Fibroblast of lung (primary cell): ENCODE measurements around the gene GMCL1. TPM values are rescaled to one million over a fixed set of nuclear protein-coding genes. Genes with fewer than 3 reads are reported as not detected.

Source experiments
- DNase-seq, 2 donors: peaks; one replicate each; pipeline versions ENCODE4 v3.0.0 to v3.0.0-alpha.2; 2010; ENCODE audit warnings: low read depth in 2 of 2
- H2AFZ ChIP-seq: 2 replicates; pipeline ENCODE4 v1.5.1; 2012; ENCODE audit warnings: low read length, control low read depth, inconsistent platforms
- H3K27ac ChIP-seq: 2 replicates; pipeline ENCODE4 v1.5.1; 2011; ENCODE audit warnings: low read length, control low read depth; ENCODE audit not compliant: insufficient read depth
- H3K27me3 ChIP-seq: 2 replicates; pipeline ENCODE4 v1.5.1; 2011; ENCODE audit warnings: mild to moderate bottlenecking, low read length; ENCODE audit not compliant: control insufficient read depth, insufficient read depth
- H3K36me3 ChIP-seq: 2 replicates; pipeline ENCODE4 v1.5.1; 2011; ENCODE audit warnings: low read length; ENCODE audit not compliant: control insufficient read depth, insufficient read depth
- H3K4me1 ChIP-seq: 2 replicates; pipeline ENCODE4 v1.5.1; 2011; ENCODE audit warnings: low read length; ENCODE audit not compliant: control insufficient read depth, insufficient read depth; ENCODE audit errors: extremely low read depth
- H3K4me2 ChIP-seq: 2 replicates; pipeline ENCODE4 v1.5.1; 2011; ENCODE audit warnings: low read length, control low read depth; ENCODE audit not compliant: insufficient read depth; ENCODE audit errors: extremely low read depth
- H3K4me3 ChIP-seq, 4 experiments: fragments of 200-600 bp in 1 of 4; sonication (generic) in 1 of 4; replicated peaks in 1 of 4; 2 replicates each; pipeline ENCODE4 v1.5.1; 2011 to 2016; ENCODE audit warnings: low read length in 4 of 4, low read depth in 3 of 4, mild to moderate bottlenecking in 3 of 4, control low read depth in 2 of 4, inconsistent platforms in 1 of 4, mixed read lengths in 1 of 4; ENCODE audit not compliant: insufficient read depth in 1 of 4; ENCODE audit errors: control extremely low read depth in 1 of 4
- H3K79me2 ChIP-seq: 2 replicates; pipeline ENCODE4 v1.5.1; 2012; ENCODE audit warnings: mild to moderate bottlenecking, low read length, inconsistent platforms; ENCODE audit not compliant: control insufficient read depth, insufficient read depth
- H3K9ac ChIP-seq: 2 replicates; pipeline ENCODE4 v1.5.1; 2011; ENCODE audit warnings: mild to moderate bottlenecking, low read length, control low read depth; ENCODE audit not compliant: insufficient read depth
- H3K9me3 ChIP-seq: 2 replicates; pipeline ENCODE4 v1.5.1; 2012; ENCODE audit warnings: low read depth, low read length; ENCODE audit not compliant: control insufficient read depth, insufficient read depth
- H4K20me1 ChIP-seq: 2 replicates; pipeline ENCODE4 v1.5.1; 2011; ENCODE audit warnings: low read length; ENCODE audit not compliant: control insufficient read depth, insufficient read depth; ENCODE audit errors: extremely low read depth
- EZH2 ChIP-seq: IDR thresholded peaks from 2 replicates; pipeline ENCODE4 v1.5.1; 2012; ENCODE audit warnings: low read length, control low read depth, mild to moderate bottlenecking; ENCODE audit errors: missing control alignments
- polyA minus RNA-seq: library from RNA; depleted of rRNA, polyadenylated mRNA; stranded (reverse); fragments of >200 nt; gene quantifications from 2 replicates; pipeline ENCODE4 v1.2.3, GENCODE V29; 2011; ENCODE audit warnings: low replicate concordance
- polyA plus RNA-seq, 2 donors: library from polyadenylated mRNA; depleted of rRNA in 1 of 2; stranded (reverse) in 1 of 2; unstranded in 1 of 2; fragments of >200 nt; gene quantifications; 2 replicates each; pipeline ENCODE4 v1.2.1, GENCODE V29; 2011 to 2012; ENCODE audit warnings: missing spikeins in 1 of 2
- total RNA-seq: library from RNA; depleted of rRNA; stranded (reverse); fragments of >200 nt; gene quantifications from 2 replicates; pipeline ENCODE4 v1.2.1, GENCODE V29; 2014
- TF ChIP-seq, protein P1 (sequence below), 2 donors: IDR thresholded peaks in 1 of 2; conservative IDR thresholded peaks in 1 of 2; 1 replicate in 1 of 2; 2 replicates in 1 of 2; pipeline ENCODE4 v1.5.1; 2011 to 2012; ENCODE audit warnings: low read length in 2 of 2, control low read depth in 1 of 2, inconsistent platforms in 1 of 2, low read depth in 1 of 2, mild to moderate bottlenecking in 1 of 2

The GMCL1 gene, protein sequence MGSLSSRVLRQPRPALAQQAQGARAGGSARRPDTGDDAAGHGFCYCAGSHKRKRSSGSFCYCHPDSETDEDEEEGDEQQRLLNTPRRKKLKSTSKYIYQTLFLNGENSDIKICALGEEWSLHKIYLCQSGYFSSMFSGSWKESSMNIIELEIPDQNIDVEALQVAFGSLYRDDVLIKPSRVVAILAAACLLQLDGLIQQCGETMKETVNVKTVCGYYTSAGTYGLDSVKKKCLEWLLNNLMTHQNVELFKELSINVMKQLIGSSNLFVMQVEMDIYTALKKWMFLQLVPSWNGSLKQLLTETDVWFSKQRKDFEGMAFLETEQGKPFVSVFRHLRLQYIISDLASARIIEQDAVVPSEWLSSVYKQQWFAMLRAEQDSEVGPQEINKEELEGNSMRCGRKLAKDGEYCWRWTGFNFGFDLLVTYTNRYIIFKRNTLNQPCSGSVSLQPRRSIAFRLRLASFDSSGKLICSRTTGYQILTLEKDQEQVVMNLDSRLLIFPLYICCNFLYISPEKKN
- total RNA-seq (7.7 and 9.1 TPM in 2 replicates), polyA plus RNA-seq (7.6 and 12.4 TPM in 2 replicates), polyA minus RNA-seq (0.15 and 0.67 TPM in 2 replicates)
- 5.7 and 7.6 TPM in 2 replicates for polyA plus RNA-seq (2012)

DNA sequence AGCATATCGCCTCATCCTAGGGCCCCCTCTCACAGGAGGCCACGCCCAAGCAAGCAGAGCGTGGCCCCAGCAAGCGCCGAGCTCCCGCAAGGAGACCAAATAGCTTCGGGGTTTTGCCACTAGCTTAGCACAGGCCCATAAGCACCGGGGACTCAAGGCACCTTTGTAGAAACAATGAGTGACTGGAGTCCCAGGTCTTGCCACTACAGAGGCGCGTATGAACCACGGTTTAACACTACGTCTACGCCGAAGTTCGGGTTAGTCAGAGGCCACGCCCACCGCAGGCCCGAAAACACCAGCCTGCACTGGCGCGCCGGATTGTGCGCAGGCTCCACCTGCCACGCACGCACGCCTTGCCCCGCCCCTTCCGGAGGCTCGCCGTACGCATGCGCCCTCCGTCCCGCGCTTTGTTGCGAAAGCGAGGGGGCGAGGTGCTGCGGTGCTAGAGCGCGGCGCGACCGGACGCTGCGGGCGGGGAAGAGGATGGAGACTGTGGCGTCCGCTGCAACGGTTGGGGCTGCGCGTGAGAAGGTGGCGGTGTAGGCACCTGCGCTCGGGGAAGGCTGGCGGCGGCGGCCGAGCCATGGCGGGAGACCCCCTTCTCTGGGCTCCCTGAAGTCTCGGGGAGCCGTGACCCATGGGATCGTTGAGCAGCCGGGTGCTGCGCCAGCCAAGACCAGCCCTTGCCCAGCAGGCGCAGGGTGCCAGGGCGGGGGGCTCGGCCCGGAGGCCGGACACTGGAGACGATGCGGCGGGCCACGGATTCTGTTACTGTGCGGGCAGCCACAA, at the start of gene GMCL1:
Gene GMCL1 (plus strand): TSS at position 405 of the 789 bp plus-strand sequence. CDS start 233 bp downstream, at position 638.
- Histone ChIP-seq H3K4me2 (peak within 1 kb of the TSS; percentile 82), H4K20me1 (no peaks in the 10 kb centered on the region)
- no peak for TF ChIP-seq EZH2
- TF ChIP-seq, protein P1, sequence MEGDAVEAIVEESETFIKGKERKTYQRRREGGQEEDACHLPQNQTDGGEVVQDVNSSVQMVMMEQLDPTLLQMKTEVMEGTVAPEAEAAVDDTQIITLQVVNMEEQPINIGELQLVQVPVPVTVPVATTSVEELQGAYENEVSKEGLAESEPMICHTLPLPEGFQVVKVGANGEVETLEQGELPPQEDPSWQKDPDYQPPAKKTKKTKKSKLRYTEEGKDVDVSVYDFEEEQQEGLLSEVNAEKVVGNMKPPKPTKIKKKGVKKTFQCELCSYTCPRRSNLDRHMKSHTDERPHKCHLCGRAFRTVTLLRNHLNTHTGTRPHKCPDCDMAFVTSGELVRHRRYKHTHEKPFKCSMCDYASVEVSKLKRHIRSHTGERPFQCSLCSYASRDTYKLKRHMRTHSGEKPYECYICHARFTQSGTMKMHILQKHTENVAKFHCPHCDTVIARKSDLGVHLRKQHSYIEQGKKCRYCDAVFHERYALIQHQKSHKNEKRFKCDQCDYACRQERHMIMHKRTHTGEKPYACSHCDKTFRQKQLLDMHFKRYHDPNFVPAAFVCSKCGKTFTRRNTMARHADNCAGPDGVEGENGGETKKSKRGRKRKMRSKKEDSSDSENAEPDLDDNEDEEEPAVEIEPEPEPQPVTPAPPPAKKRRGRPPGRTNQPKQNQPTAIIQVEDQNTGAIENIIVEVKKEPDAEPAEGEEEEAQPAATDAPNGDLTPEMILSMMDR (conservative IDR thresholded peaks at IDR 0.05 in 1 of 2, IDR thresholded peaks at IDR 0.05 in 1 of 2; ENCODE audit: low read depth in 1 of 2, low read length in 2 of 2) = no peak

DNA sequence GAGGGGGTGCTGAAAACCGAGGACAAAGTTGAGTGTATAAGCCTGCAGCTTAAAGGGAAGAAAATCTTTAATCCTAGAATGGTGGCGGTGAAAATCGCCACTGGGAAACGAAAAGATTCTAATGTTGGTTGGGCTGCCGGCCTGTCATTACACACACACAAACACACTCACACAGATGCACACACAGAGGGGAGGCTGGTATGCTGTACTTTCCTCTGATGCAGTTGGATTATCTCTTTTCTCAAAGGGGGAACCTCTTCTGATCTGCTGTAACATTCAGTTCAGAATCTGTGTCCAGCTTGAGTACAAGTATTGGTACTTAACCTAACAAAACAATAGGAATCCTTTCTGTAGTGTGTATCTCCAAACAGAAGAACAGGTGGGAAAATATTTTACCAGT, 48.5 kb upstream of the GMCL1 start:
- Histone ChIP-seq H3K79me2 (no peaks in the 10 kb centered on the region), H3K36me3 (no peaks in the 10 kb centered on the region), H3K4me1 (peaks cover 4% of the 10 kb centered on the region), H3K27ac (no peak overlapping the region), H2AFZ (no peak overlapping the region), H3K9me3 (no peaks in the 10 kb centered on the region), H3K4me2 (no peak overlapping the region), H3K9ac (no peak overlapping the region), H3K27me3 (no peaks in the 10 kb centered on the region), H3K4me3 (no peak overlapping the region), H4K20me1 (no peaks in the 10 kb centered on the region)
- DNase-seq = no peak
- TF ChIP-seq EZH2 = no peak
- TF ChIP-seq, protein P1 (conservative IDR thresholded peaks at IDR 0.05 in 1 of 2, IDR thresholded peaks at IDR 0.05 in 1 of 2; ENCODE audit: low read depth in 1 of 2, low read length in 2 of 2) = no peak

More for the DNA sequence above, at the start of gene GMCL1:
- H2AFZ ChIP-seq = peak within 1 kb of the TSS; percentile 76
- no peaks in the 10 kb centered on the region for H3K9me3 ChIP-seq
- H3K36me3 ChIP-seq = no peaks in the 10 kb centered on the region
- H3K79me2 ChIP-seq = peaks cover 25% of the 10 kb centered on the region
- no peaks in the 10 kb centered on the region for H3K27me3 ChIP-seq
- H3K27ac ChIP-seq = peak within 1 kb of the TSS; percentile 90
- peak; percentile 93 to 95 for DNase-seq
- H3K4me1 ChIP-seq = no peaks in the 10 kb centered on the region
- peak within 1 kb of the TSS; percentile 75 to 90 (median 84) for H3K4me3 ChIP-seq
- peak within 1 kb of the TSS; percentile 82 for H3K9ac ChIP-seq
